GM23338 (cell line): ENCODE measurements around the gene CCNK.

Source experiments
- CREB1 ChIP-seq: fragments of 250-450 bp; sonication (Bioruptor Pico); IDR thresholded peaks from 2 replicates; pipeline ENCODE4 v1.5.0; 2020; ENCODE audit warnings: low read depth, mild to moderate bottlenecking, moderate library complexity
- CTCF ChIP-seq, 2 experiments: fragments of 200-600 bp in 1 of 2; sonication (generic) in 1 of 2; conservative IDR thresholded peaks; 2 replicates each; pipeline versions ENCODE4 v1.5.1 to v1.6.1; 2016 to 2017; ENCODE audit warnings: antibody characterized with exemption in 2 of 2, low read depth in 2 of 2, mild to moderate bottlenecking in 2 of 2, moderate library complexity in 1 of 2
- ETS1 ChIP-seq: IDR thresholded peaks from 2 replicates; pipeline ENCODE4 v1.6.1; 2016; ENCODE audit warnings: antibody characterized with exemption
- EZH2 ChIP-seq: fragments of 200-600 bp; sonication (generic); IDR thresholded peaks from one replicate; pipeline ENCODE4 v1.8.0; 2017; ENCODE audit warnings: antibody characterized with exemption, mild to moderate bottlenecking, low read depth; ENCODE audit not compliant: unreplicated experiment
- EZH2phosphoT487 ChIP-seq: fragments of 200-600 bp; sonication (generic); IDR thresholded peaks from one replicate; pipeline ENCODE4 v1.8.1; 2018; ENCODE audit warnings: antibody characterized with exemption; ENCODE audit not compliant: unreplicated experiment
- JUNB ChIP-seq: IDR thresholded peaks from one replicate; pipeline ENCODE4 v1.6.1; 2016; ENCODE audit warnings: antibody characterized with exemption; ENCODE audit not compliant: unreplicated experiment
- NANOG ChIP-seq: IDR thresholded peaks from 2 replicates; pipeline ENCODE4 v1.6.1; 2016; ENCODE audit warnings: antibody characterized with exemption, borderline replicate concordance
- POLR2AphosphoS5 ChIP-seq: IDR thresholded peaks from 2 replicates; pipeline ENCODE4 v1.6.1; 2016; ENCODE audit warnings: antibody characterized with exemption, low read depth
- REST ChIP-seq: IDR thresholded peaks from one replicate; pipeline ENCODE4 v1.6.1; 2018; ENCODE audit warnings: antibody characterized with exemption; ENCODE audit not compliant: unreplicated experiment
- STAT1 ChIP-seq: IDR thresholded peaks from one replicate; pipeline ENCODE4 v1.6.1; 2016; ENCODE audit warnings: antibody characterized with exemption; ENCODE audit not compliant: unreplicated experiment
- ZNF114 ChIP-seq: fragments of 250-450 bp; sonication (Bioruptor Pico); IDR thresholded peaks from 2 replicates; pipeline ENCODE4 v1.5.0; 2020; ENCODE audit warnings: mild to moderate bottlenecking, moderate library complexity
- ZNF331 ChIP-seq: fragments of 250-450 bp; sonication (Bioruptor Pico); IDR thresholded peaks from 2 replicates; pipeline ENCODE4 v1.5.0; 2020; ENCODE audit warnings: low read depth, mild to moderate bottlenecking, moderate library complexity
- TF ChIP-seq, protein P1 (sequence below): fragments of 250-450 bp; sonication (Bioruptor Pico); IDR thresholded peaks from 2 replicates; pipeline ENCODE4 v1.5.0; 2020; ENCODE audit warnings: mild to moderate bottlenecking, moderate library complexity

- TF ChIP-seq EZH2 (no peak), CTCF (conservative IDR thresholded peaks at IDR 0.05; ENCODE audit: low read depth in 2 of 2) (no peak), CREB1 (CRISPR knock-in tag) (no peak), STAT1 (no peak), POLR2AphosphoS5 (no peak), REST (no peak), EZH2phosphoT487 (no peak), JUNB (no peak), NANOG (no peak), ZNF114 (CRISPR knock-in tag) (no peak), ZNF331 (CRISPR knock-in tag) (no peak), ETS1 (no peak)
- TF ChIP-seq, protein P1, sequence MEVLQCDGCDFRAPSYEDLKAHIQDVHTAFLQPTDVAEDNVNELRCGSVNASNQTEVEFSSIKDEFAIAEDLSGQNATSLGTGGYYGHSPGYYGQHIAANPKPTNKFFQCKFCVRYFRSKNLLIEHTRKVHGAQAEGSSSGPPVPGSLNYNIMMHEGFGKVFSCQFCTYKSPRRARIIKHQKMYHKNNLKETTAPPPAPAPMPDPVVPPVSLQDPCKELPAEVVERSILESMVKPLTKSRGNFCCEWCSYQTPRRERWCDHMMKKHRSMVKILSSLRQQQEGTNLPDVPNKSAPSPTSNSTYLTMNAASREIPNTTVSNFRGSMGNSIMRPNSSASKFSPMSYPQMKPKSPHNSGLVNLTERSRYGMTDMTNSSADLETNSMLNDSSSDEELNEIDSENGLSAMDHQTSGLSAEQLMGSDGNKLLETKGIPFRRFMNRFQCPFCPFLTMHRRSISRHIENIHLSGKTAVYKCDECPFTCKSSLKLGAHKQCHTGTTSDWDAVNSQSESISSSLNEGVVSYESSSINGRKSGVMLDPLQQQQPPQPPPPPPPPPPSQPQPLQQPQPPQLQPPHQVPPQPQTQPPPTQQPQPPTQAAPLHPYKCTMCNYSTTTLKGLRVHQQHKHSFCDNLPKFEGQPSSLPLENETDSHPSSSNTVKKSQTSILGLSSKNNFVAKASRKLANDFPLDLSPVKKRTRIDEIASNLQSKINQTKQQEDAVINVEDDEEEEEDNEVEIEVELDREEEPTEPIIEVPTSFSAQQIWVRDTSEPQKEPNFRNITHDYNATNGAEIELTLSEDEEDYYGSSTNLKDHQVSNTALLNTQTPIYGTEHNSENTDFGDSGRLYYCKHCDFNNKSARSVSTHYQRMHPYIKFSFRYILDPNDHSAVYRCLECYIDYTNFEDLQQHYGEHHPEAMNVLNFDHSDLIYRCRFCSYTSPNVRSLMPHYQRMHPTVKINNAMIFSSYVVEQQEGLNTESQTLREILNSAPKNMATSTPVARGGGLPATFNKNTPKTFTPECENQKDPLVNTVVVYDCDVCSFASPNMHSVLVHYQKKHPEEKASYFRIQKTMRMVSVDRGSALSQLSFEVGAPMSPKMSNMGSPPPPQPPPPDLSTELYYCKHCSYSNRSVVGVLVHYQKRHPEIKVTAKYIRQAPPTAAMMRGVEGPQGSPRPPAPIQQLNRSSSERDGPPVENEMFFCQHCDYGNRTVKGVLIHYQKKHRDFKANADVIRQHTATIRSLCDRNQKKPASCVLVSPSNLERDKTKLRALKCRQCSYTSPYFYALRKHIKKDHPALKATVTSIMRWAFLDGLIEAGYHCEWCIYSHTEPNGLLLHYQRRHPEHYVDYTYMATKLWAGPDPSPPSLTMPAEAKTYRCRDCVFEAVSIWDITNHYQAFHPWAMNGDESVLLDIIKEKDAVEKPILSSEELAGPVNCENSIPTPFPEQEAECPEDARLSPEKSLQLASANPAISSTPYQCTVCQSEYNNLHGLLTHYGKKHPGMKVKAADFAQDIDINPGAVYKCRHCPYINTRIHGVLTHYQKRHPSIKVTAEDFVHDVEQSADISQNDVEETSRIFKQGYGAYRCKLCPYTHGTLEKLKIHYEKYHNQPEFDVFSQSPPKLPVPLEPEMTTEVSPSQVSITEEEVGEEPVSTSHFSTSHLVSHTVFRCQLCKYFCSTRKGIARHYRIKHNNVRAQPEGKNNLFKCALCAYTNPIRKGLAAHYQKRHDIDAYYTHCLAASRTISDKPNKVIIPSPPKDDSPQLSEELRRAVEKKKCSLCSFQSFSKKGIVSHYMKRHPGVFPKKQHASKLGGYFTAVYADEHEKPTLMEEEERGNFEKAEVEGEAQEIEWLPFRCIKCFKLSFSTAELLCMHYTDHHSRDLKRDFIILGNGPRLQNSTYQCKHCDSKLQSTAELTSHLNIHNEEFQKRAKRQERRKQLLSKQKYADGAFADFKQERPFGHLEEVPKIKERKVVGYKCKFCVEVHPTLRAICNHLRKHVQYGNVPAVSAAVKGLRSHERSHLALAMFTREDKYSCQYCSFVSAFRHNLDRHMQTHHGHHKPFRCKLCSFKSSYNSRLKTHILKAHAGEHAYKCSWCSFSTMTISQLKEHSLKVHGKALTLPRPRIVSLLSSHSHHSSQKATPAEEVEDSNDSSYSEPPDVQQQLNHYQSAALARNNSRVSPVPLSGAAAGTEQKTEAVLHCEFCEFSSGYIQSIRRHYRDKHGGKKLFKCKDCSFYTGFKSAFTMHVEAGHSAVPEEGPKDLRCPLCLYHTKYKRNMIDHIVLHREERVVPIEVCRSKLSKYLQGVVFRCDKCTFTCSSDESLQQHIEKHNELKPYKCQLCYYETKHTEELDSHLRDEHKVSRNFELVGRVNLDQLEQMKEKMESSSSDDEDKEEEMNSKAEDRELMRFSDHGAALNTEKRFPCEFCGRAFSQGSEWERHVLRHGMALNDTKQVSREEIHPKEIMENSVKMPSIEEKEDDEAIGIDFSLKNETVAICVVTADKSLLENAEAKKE (CRISPR knock-in tag): no peak
Observed at GRCh38 chr14:99468836-99469592, 12.2 kb upstream of the CCNK start.
